ENCODE data around the gene MICA.

DNA sequence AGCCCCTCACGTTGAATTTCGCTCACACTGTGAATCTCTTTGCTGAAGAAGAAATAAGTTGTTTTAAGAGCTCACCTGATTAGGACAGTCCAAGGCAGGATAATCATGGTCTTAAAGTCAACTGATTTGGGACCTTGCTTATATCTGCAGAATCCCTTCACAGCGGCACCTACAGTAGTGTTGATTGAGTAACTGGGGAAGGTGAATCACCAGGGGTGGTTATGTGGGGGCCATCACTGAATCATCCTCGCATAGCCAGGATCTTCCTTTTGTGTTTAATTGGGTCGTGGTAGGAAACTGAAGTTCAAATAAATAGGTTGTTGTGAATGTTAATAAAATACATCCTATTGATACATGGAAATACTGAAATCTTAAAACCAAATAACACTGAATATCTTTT is 20.2 kb upstream of the MICA start:
- no peak for TF ChIP-seq POLR2A (IDR thresholded peaks at IDR 0.05)
- TF ChIP-seq, protein P1, sequence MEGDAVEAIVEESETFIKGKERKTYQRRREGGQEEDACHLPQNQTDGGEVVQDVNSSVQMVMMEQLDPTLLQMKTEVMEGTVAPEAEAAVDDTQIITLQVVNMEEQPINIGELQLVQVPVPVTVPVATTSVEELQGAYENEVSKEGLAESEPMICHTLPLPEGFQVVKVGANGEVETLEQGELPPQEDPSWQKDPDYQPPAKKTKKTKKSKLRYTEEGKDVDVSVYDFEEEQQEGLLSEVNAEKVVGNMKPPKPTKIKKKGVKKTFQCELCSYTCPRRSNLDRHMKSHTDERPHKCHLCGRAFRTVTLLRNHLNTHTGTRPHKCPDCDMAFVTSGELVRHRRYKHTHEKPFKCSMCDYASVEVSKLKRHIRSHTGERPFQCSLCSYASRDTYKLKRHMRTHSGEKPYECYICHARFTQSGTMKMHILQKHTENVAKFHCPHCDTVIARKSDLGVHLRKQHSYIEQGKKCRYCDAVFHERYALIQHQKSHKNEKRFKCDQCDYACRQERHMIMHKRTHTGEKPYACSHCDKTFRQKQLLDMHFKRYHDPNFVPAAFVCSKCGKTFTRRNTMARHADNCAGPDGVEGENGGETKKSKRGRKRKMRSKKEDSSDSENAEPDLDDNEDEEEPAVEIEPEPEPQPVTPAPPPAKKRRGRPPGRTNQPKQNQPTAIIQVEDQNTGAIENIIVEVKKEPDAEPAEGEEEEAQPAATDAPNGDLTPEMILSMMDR (IDR thresholded peaks at IDR 0.05) = no peak
